Body of pancreas (tissue), 4 donors: ENCODE measurements around the gene TAMALIN. TPM values are rescaled to one million over a fixed set of nuclear protein-coding genes. Genes with fewer than 3 reads are reported as not detected.

Experiments used
- ATAC-seq: fragments of 150-250 bp; one replicate; pipeline ENCODE4 v1.9.1; 2016
- DNase-seq, 4 donors: peaks; one replicate each; pipeline ENCODE4 v3.0.0-alpha.2; 2019
- H3K27ac ChIP-seq, 4 donors: fragments of 200-600 bp; sonication (generic); 1 replicate in 3 of 4; 2 replicates in 1 of 4; pipeline versions ENCODE4 v1.5.1 to v1.6.1; 2016 to 2019; ENCODE audit warnings: mild to moderate bottlenecking in 1 of 4, mixed read lengths in 1 of 4, moderate library complexity in 1 of 4
- H3K27me3 ChIP-seq, 2 donors: fragments of 200-600 bp; sonication (generic); one replicate each; pipeline ENCODE4 v1.6.0; 2016; ENCODE audit warnings: mild to moderate bottlenecking in 1 of 2
- H3K36me3 ChIP-seq, 2 donors: fragments of 200-600 bp; sonication (generic); replicated peaks in 1 of 2; 2 replicates each; pipeline ENCODE4 v1.5.1; 2016; ENCODE audit warnings: low read depth in 2 of 2; ENCODE audit not compliant: insufficient read depth in 1 of 2
- H3K4me1 ChIP-seq: fragments of 200-600 bp; sonication (generic); one replicate; pipeline ENCODE4 v1.6.0; 2016
- H3K4me3 ChIP-seq, 2 donors: fragments of 200-600 bp; sonication (generic); 1 replicate in 1 of 2; 2 replicates in 1 of 2; pipeline ENCODE4 v1.5.1; 2016 to 2019
- H3K9me3 ChIP-seq, 3 donors: fragments of 200-600 bp; sonication (generic); 1 replicate in 2 of 3; 2 replicates in 1 of 3; pipeline ENCODE4 v1.5.1; 2016
- POLR2A ChIP-seq, 3 donors: fragments of 450-650 bp; IDR thresholded peaks; one replicate each; pipeline ENCODE4 v1.6.1; 2016; ENCODE audit warnings: antibody characterized with exemption in 3 of 3, mild to moderate bottlenecking in 2 of 3
- WGBS, 2 donors: methylation state at CpG; one replicate each; pipeline ENCODE4 v1.1.5; 2017; 5-methylcytosine and 5-hydroxymethylcytosine counted together
- intact Hi-C: fragments of 100-400 bp; cut with DNase I; formaldehyde crosslinking; loops from one replicate; pipeline ENCODE4 v1.15.1; 2023
- total RNA-seq, 2 donors: library from RNA; depleted of rRNA; stranded (reverse); fragments of >200 nt; gene quantifications; one replicate each; pipeline ENCODE4 v1.1.0, GENCODE V29; 2016
- TF ChIP-seq, protein P1 (sequence below), 7 experiments: fragments of 450-650 bp in 4 of 7; fragments of 200-600 bp in 3 of 7; sonication (generic) in 3 of 7; IDR thresholded peaks; one replicate each; pipeline ENCODE4 v1.5.1; 2016 to 2019; ENCODE audit warnings: antibody characterized with exemption in 7 of 7

TAMALIN gene
- total RNA-seq, 2 donors from 2014 or later = 7.0 to 19.4 TPM

DNA sequence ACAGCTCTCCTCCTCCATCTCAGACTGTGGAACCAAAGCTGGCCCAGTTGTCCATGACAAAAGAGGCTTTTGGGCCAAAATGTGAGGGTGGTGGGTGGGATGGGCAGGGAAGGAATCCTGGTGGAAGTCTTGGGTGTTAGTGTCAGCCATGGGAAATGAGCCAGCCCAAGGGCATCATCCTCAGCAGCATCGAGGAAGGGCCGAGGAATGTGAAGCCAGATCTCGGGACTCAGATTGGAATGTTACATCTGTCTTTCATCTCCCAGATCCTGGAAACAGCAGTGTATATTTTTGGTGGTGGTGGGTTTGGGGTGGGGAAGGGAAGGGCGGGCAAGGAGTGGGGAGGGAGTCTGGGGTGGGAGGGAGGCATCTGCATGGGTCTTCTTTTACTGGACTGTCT, 11.8 kb upstream of the TAMALIN start:
- H3K4me3 ChIP-seq = no peak overlapping the region
- DNase-seq = no peak
- no peak overlapping the region for H3K27ac ChIP-seq
- H3K4me1 ChIP-seq = no peaks in the 10 kb centered on the region
- peaks cover 0 to 31% of the 10 kb centered on the region in 2 donors for H3K36me3 ChIP-seq
- no peaks in the 10 kb centered on the region for H3K27me3 ChIP-seq
- H3K9me3 ChIP-seq = no peaks in the 10 kb centered on the region
- no peak for TF ChIP-seq POLR2A (IDR thresholded peaks at IDR 0.05)
- TF ChIP-seq, protein P1, sequence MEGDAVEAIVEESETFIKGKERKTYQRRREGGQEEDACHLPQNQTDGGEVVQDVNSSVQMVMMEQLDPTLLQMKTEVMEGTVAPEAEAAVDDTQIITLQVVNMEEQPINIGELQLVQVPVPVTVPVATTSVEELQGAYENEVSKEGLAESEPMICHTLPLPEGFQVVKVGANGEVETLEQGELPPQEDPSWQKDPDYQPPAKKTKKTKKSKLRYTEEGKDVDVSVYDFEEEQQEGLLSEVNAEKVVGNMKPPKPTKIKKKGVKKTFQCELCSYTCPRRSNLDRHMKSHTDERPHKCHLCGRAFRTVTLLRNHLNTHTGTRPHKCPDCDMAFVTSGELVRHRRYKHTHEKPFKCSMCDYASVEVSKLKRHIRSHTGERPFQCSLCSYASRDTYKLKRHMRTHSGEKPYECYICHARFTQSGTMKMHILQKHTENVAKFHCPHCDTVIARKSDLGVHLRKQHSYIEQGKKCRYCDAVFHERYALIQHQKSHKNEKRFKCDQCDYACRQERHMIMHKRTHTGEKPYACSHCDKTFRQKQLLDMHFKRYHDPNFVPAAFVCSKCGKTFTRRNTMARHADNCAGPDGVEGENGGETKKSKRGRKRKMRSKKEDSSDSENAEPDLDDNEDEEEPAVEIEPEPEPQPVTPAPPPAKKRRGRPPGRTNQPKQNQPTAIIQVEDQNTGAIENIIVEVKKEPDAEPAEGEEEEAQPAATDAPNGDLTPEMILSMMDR (IDR thresholded peaks at IDR 0.05) = no peak
- intact Hi-C loops = no loop called here
- ATAC-seq = no peak
- 82 to 85% methylated on average over 4 of the region's 4 CpGs for WGBS, 2 donors

DNA sequence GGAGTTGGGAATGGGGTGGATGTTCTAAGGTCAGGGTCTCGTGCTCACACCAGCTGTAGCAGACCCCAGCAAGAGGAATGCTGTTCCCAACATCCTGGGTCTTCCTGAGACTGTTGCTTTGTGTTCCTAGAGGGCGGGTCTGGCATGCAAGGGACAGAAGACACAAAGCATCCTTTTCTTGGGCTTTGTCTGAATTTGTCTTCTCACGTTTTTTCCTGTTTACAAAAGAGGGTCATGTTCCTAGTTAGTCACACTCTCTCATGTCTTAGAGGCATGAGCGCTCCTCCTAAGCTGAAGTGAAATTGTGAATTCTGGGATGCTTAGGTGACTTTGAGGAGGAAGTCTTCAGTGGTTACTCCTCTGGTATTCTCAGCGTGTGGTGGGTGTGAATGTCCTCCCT, 9.6 kb upstream of the TAMALIN start:
- Histone ChIP-seq H3K36me3 (peaks cover 0 to 26% of the 10 kb centered on the region in 2 donors), H3K27me3 (no peaks in the 10 kb centered on the region), H3K27ac (no peak overlapping the region), H3K4me3 (no peak overlapping the region), H3K4me1 (no peaks in the 10 kb centered on the region), H3K9me3 (no peaks in the 10 kb centered on the region)
- whole genome bisulfite sequencing, 2 donors = 91 to 95% methylated on average over 5 of the region's 5 CpGs
- TF ChIP-seq POLR2A (IDR thresholded peaks at IDR 0.05) = no peak
- TF ChIP-seq, protein P1 (IDR thresholded peaks at IDR 0.05) = no peak
- intact Hi-C loops = no loop called here
- ATAC-seq = no peak
- DNase-seq = no peak

DNA sequence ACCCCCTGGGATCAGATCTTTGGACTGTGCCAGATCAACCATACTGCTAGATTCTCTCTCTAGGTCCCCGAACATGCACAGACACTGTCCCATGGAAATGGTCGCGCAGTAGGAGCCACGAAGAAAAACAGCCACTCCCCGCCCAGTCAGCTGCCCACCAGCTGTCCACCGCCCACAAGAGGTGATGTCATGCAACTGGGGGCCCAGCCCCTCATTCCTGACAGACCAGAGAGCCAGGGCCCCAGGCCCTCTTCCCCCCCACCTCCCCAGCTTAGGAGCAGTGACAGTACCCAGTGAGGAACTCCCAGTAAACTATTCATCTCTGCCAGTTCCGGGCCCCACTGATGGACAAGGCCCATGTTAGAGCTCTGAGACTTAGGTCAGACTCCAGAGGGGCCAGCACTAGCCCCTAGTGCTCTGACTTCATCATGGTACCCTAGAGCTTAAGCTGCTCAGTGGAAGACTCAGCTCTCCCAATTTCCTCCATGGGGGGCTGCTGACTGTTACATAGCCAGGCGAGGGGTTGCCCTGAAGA, 3.7 kb upstream of the TAMALIN start:
- H3K9me3 ChIP-seq = no peaks in the 10 kb centered on the region
- ATAC-seq = no peak
- TF ChIP-seq, protein P1 (IDR thresholded peaks at IDR 0.05) = no peak
- TF ChIP-seq POLR2A (IDR thresholded peaks at IDR 0.05) = no peak
- peaks cover 0 to under 1% of the 10 kb centered on the region in 2 donors for H3K36me3 ChIP-seq
- no peak for DNase-seq
- H3K27ac ChIP-seq = no peak overlapping the region
- no peaks in the 10 kb centered on the region for H3K27me3 ChIP-seq
- H3K4me3 ChIP-seq = no peak overlapping the region
- H3K4me1 ChIP-seq = peaks cover 18% of the 10 kb centered on the region
- WGBS, 2 donors = 79 to 87% methylated on average over 5 to 8 of the region's 8 CpGs
- intact Hi-C loops = no loop called here

DNA sequence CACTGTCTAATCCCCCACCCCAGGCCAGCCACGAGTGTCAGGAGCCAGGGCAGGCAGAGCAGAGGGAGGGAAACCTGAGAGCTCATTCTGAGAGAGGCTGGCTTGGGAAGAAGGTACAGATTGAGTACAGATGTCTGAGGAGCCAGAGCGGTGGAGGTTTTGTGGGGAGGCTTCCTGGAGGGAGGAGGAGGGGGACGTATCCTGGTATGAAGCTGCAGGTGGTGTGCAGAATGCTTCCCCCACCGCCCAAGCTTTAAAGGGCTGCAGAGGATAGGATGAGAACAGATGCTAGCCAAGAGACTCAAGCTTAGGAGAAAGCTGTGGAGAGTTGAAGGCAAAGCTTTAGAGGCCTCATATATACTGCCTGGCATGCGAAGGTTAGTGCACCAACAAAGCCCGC, 3.2 kb upstream of the TAMALIN start:
- intact Hi-C loops = no loop called here
- H3K27ac ChIP-seq = no peak overlapping the region
- H3K36me3 ChIP-seq = no peaks in the 10 kb centered on the region
- no peaks in the 10 kb centered on the region for H3K27me3 ChIP-seq
- ATAC-seq = no peak
- WGBS, 2 donors = 60 to 80% methylated on average over 6 of the region's 6 CpGs
- H3K9me3 ChIP-seq = no peaks in the 10 kb centered on the region
- peaks cover 21% of the 10 kb centered on the region for H3K4me1 ChIP-seq
- H3K4me3 ChIP-seq = no peak overlapping the region
- no peak for DNase-seq
- no peak for TF ChIP-seq POLR2A (IDR thresholded peaks at IDR 0.05)
- TF ChIP-seq, protein P1 (IDR thresholded peaks at IDR 0.05) = no peak

DNA sequence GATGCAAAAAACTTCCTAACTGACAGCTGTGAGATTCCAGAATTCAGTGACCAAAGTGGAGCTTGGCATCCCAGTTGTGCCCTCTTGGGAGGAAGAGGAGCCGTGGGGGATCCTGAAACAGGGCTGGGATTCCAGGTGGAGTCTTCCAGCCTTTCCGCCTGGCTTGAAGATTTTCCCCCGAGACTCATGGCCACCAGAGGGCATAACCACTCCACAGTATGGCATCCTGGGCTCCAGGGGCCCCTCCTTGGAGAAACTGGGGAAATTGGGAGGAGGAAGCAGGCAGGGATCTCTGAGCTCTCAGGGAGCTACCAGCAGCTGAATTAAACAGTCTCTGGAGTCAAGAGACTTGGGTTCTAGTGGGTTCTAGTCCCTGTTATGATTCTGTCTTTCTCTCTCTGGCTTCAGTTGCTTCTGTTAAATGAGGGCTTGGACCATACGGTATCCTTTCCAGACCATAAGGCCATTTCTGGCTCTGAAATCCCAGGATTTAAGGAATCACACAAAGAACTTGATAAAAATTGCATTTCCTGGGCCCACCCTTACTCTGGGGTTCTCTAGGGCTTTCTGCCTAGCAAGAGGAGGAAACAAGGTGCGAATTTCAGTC, 2.6 kb upstream of the TAMALIN start:
- ATAC-seq = peak; percentile 53
- intact Hi-C loops = no loop called here

More for the DNA sequence above, 2.6 kb upstream of the TAMALIN start:
- Histone ChIP-seq H3K27me3 (no peaks in the 10 kb centered on the region), H3K4me3 (no peak overlapping the region), H3K36me3 (no peaks in the 10 kb centered on the region), H3K4me1 (peaks cover 27% of the 10 kb centered on the region), H3K9me3 (no peaks in the 10 kb centered on the region), H3K27ac (peak overlapping the region in 3 of 4 donors; percentile 7 to 31 (median 13))
- WGBS, 2 donors = 45 to 49% methylated on average over 4 to 5 of the region's 5 CpGs
- peak; percentile 71 to 80 (median 74) for DNase-seq
- TF ChIP-seq POLR2A (IDR thresholded peaks at IDR 0.05) = no peak
- TF ChIP-seq, protein P1 (IDR thresholded peaks at IDR 0.05) = peak; percentile 54 to 86 (median 79)
